GM12878 (cell line): ENCODE results near the gene FAM151A. TPM values are rescaled to one million over a fixed set of nuclear protein-coding genes. Genes with fewer than 3 reads are reported as not detected.

Source experiments
- ATAC-seq: fragments of 200-7000 bp; cut with Tn5 transposase; 3 replicates; pipeline ENCODE4 v1.9.1; 2020; ENCODE audit warnings: mild to moderate bottlenecking, moderate library complexity
- BruUV-seq: library from RNA; stranded (reverse); fragments of 400-500 nt; replicated peaks from 2 replicates; lab custom pipeline; 2021; lab: Mats Ljungman, UMichigan
- CTCF ChIA-PET: fragments of 300-600 bp; sonication (Branson Sonifier 250); formaldehyde crosslinking; extraction: SDS; loops from one replicate; lab custom pipeline; 2021; ENCODE audit warnings: inconsistent platforms; lab: Yijun Ruan, JAX
- POLR2A ChIA-PET: fragments of 350-600 bp; formaldehyde crosslinking; extraction: SDS; loops from one replicate; lab custom pipeline; 2021; ENCODE audit warnings: inconsistent platforms; lab: Charles Lee
- RAD21 ChIA-PET: fragments of 300-600 bp; sonication (Branson Sonifier 250); formaldehyde crosslinking; loops from one replicate; lab custom pipeline; 2023; ENCODE audit warnings: antibody characterized with exemption; ENCODE audit not compliant: unreplicated experiment; lab: Charles Lee
- SMC1A ChIA-PET: fragments of 300-600 bp; sonication (Branson Sonifier 250); formaldehyde crosslinking; loops from one replicate; lab custom pipeline; 2023; ENCODE audit not compliant: unreplicated experiment, uncharacterized antibody; lab: Charles Lee
- DNase-seq: peaks from one replicate; pipeline ENCODE4 v3.0.0-alpha.2; 2011; ENCODE audit warnings: low read depth, low spot score
- FAIRE-seq: peaks from 3 replicates; lab custom pipeline; 2011; peaks lifted over from hg19 to GRCh38; lab: Jason Lieb, UNC
- H2AFZ ChIP-seq: 2 replicates; pipeline ENCODE4 v1.6.0; 2011; ENCODE audit warnings: low read depth, low read length, control low read depth; ENCODE audit not compliant: control insufficient read depth
- H3K27ac ChIP-seq: 2 replicates; pipeline ENCODE4 v1.5.1; 2011; ENCODE audit warnings: control low read depth; ENCODE audit not compliant: control insufficient read depth, insufficient read depth
- H3K27me3 ChIP-seq, 2 experiments: replicated peaks in 1 of 2; 2 replicates each; pipeline versions ENCODE4 v1.6.0 to v1.6.1; 2011; ENCODE audit warnings: low read length in 1 of 2; ENCODE audit not compliant: control insufficient read depth in 2 of 2, insufficient read depth in 2 of 2
- H3K36me3 ChIP-seq, 2 experiments: 2 replicates each; pipeline ENCODE4 v1.5.1; 2011; ENCODE audit warnings: low read length in 1 of 2; ENCODE audit not compliant: control insufficient read depth in 2 of 2, insufficient read depth in 2 of 2
- H3K4me1 ChIP-seq: 2 replicates; pipeline ENCODE4 v1.6.1; 2011; ENCODE audit warnings: mild to moderate bottlenecking, low read length, moderate library complexity, mixed read lengths; ENCODE audit not compliant: control insufficient read depth, insufficient read depth
- H3K4me2 ChIP-seq: 2 replicates; pipeline ENCODE4 v1.6.0; 2011; ENCODE audit warnings: control low read depth; ENCODE audit not compliant: control insufficient read depth, insufficient read depth
- H3K4me3 ChIP-seq: fragments of 200-600 bp; sonication (generic); 2 replicates; pipeline ENCODE4 v1.5.1; 2016
- H3K79me2 ChIP-seq: 2 replicates; pipeline ENCODE4 v1.6.0; 2011; ENCODE audit warnings: low read length; ENCODE audit not compliant: control insufficient read depth, insufficient read depth
- H3K9ac ChIP-seq: 2 replicates; pipeline ENCODE4 v1.8.0; 2011; ENCODE audit warnings: low read length, control low read depth, mixed read lengths; ENCODE audit not compliant: control insufficient read depth, insufficient read depth
- H3K9me3 ChIP-seq: replicated peaks from 3 replicates; pipeline ENCODE4 v1.5.1; 2011; ENCODE audit warnings: mild to moderate bottlenecking, low read length; ENCODE audit not compliant: control insufficient read depth, insufficient read depth
- H4K20me1 ChIP-seq: 2 replicates; pipeline ENCODE4 v1.6.0; 2011; ENCODE audit not compliant: control insufficient read depth, insufficient read depth
- CEBPZ ChIP-seq: fragments of 150-350 bp; IDR thresholded peaks from 2 replicates; pipeline ENCODE4 v1.6.1; 2016; ENCODE audit warnings: low read depth, low read length
- E2F4 ChIP-seq: IDR thresholded peaks from 2 replicates; pipeline ENCODE4 v1.6.1; 2012; ENCODE audit warnings: low read depth, low read length, improper control_type of control experiment
- ETV6 ChIP-seq, 2 experiments: fragments of 450-650 bp in 1 of 2; IDR thresholded peaks in 1 of 2; conservative IDR thresholded peaks in 1 of 2; 2 replicates each; pipeline ENCODE4 v1.6.1; 2014; ENCODE audit warnings: antibody characterized with exemption in 1 of 2, borderline replicate concordance in 1 of 2, low read depth in 1 of 2, mild to moderate bottlenecking in 1 of 2, moderate library complexity in 1 of 2
- HDAC2 ChIP-seq: fragments of 200-600 bp; sonication (generic); IDR thresholded peaks from 2 replicates; pipeline ENCODE4 v1.6.1; 2017
- JUND ChIP-seq: IDR thresholded peaks from 2 replicates; pipeline ENCODE4 v1.6.1; 2012; ENCODE audit warnings: low read depth, mild to moderate bottlenecking, low read length, improper control_type of control experiment, moderate library complexity
- KAT2A ChIP-seq: conservative IDR thresholded peaks from 2 replicates; pipeline ENCODE4 v1.6.1; 2011; ENCODE audit warnings: low read depth, low read length; ENCODE audit not compliant: control insufficient read depth
- MAX ChIP-seq: IDR thresholded peaks from 2 replicates; pipeline ENCODE4 v1.6.1; 2012; ENCODE audit warnings: low read depth, low read length, improper control_type of control experiment
- SP1 ChIP-seq: IDR thresholded peaks from one replicate; pipeline ENCODE4 v1.6.1; 2011; ENCODE audit warnings: low read depth, low read length
- SREBF2 ChIP-seq: IDR thresholded peaks from 2 replicates; pipeline ENCODE4 v1.6.1; 2012; ENCODE audit warnings: mild to moderate bottlenecking, low read length
- TBL1XR1 ChIP-seq: IDR thresholded peaks from 2 replicates; pipeline ENCODE4 v1.6.1; 2012; ENCODE audit warnings: low read depth, low read length, improper control_type of control experiment
- WRNIP1 ChIP-seq: IDR thresholded peaks from 2 replicates; pipeline ENCODE4 v1.6.1; 2011; ENCODE audit warnings: low read depth, low read length, improper control_type of control experiment, borderline replicate concordance
- ZBTB4 ChIP-seq: fragments of 450-650 bp; formaldehyde crosslinking; IDR thresholded peaks from 2 replicates; pipeline ENCODE4 v1.4.0; 2022; ENCODE audit warnings: mild to moderate bottlenecking, moderate library complexity
- ZNF217 ChIP-seq: fragments of 450-650 bp; IDR thresholded peaks from 2 replicates; pipeline ENCODE4 v1.6.1; 2017; ENCODE audit warnings: antibody characterized with exemption, mild to moderate bottlenecking
- WGBS: methylation state at CpG from one replicate; pipeline ENCODE4 v1.1.6; 2016; ENCODE audit warnings: low lambda C conversion rate; ENCODE audit not compliant: insufficient replicate concordance, insufficient coverage; ENCODE audit errors: missing lambda C conversion rate; 5-methylcytosine and 5-hydroxymethylcytosine counted together
- in situ Hi-C: fragments of 300-500 bp; cut with MboI; formaldehyde crosslinking; loops from 9 replicates; pipeline ENCODE4 v1.14.3; 2018; ENCODE audit warnings: mixed read lengths
- intact Hi-C: fragments of 100-400 bp; cut with micrococcal nuclease; formaldehyde crosslinking; loops from one replicate; pipeline ENCODE4 v1.14.2; 2022; ENCODE audit not compliant: unreplicated experiment
- polyA plus RNA-seq, 11 experiments: library from polyadenylated mRNA; depleted of rRNA in 4 of 11; unstranded in 6 of 11; stranded (reverse) in 5 of 11; fragments of >200 nt; fragmentation: Nextera tagmentation in 4 of 11; fragmentation: Illumina TruSeq in 1 of 11; extraction: Ambion mirVana in 4 of 11; extraction: Trizol in 1 of 11; gene quantifications; 1 replicate in 1 of 11; 2 replicates in 10 of 11; pipeline versions ENCODE4 v1.2.1 to v1.2.3, GENCODE V29; 2011 to 2016; ENCODE audit warnings: inconsistent platforms in 2 of 11, missing spikeins in 2 of 11, low read depth in 1 of 11
- total RNA-seq, 4 experiments: library from RNA; depleted of rRNA in 3 of 4; stranded (reverse); fragments of >200 nt in 3 of 4; fragmentation: Illumina TruSeq in 1 of 4; extraction: Trizol in 1 of 4; gene quantifications; 2 replicates each; pipeline versions ENCODE4 v1.2.1 to v1.2.3, GENCODE V29; 2013 to 2021

The FAM151A gene
- total and polyA plus RNA-seq, 10 of the 15 experiments (the other 5 are each of a cell fraction or from before 2014, with no cell fraction given), result 0.09 to 0.34 (median 0.14) TPM; not detected in 5

- POLR2A ChIA-PET, result interaction anchor here (0.6 kb wide), 1 partner anchor 112 kb away, joined by 5 read pairs; no protein-coding TSS in a partner anchor
- H3K27ac ChIP-seq, result no peak overlapping the region
- H3K4me3 ChIP-seq, result no peak overlapping the region
- SMC1A ChIA-PET, result no interaction called here
- no peaks in the 10 kb centered on the region for H3K79me2 ChIP-seq
- 72% methylated on average over 4 of the region's 6 CpGs for WGBS
- BruUV-seq, result no TSS peak
- CTCF ChIA-PET, result interaction anchor here (0.6 to 2.4 kb wide), 2 partner anchors 135 to 390 kb away, joined by 3 to 10 read pairs; partner anchors contain the start of gene TTC22
- no peaks in the 10 kb centered on the region for H3K4me1 ChIP-seq
- no peak overlapping the region for H3K4me2 ChIP-seq
- H3K9ac ChIP-seq, result no peak overlapping the region
- RAD21 ChIA-PET, result no interaction called here
- no peak for DNase-seq
- in situ Hi-C loops, result loop anchor here (5.0 kb wide), 1 partner anchor 146 kb away; no protein-coding TSS in a partner anchor
- no peaks in the 10 kb centered on the region for H4K20me1 ChIP-seq
- ATAC-seq, result no peak
- FAIRE-seq, result no peak
- H3K9me3 ChIP-seq, result peaks cover 1% of the 10 kb centered on the region; the same call in 1 of the 3 replicates
- intact Hi-C loops, result no loop called here
- H3K27me3 ChIP-seq, result no peaks in the 10 kb centered on the region
- H3K36me3 ChIP-seq, result no peaks in the 10 kb centered on the region
- no peak overlapping the region for H2AFZ ChIP-seq
- TF ChIP-seq CEBPZ (no peak), SP1 (no peak), JUND (no peak), HDAC2 (no peak), KAT2A (no peak), ETV6 (conservative IDR thresholded peaks at IDR 0.05 in 1 of 2, IDR thresholded peaks at IDR 0.05 in 1 of 2; ENCODE audit: borderline replicate concordance in 1 of 2, low read depth in 1 of 2) (no peak), ZNF217 (no peak), MAX (no peak), ZBTB4 (CRISPR knock-in tag) (no peak), E2F4 (no peak), WRNIP1 (no peak), TBL1XR1 (no peak), SREBF2 (no peak)
Measured at GRCh38 chr1:54666333-54666732, 43.0 kb upstream of the FAM151A start.
